Uterus (tissue), 2 donors: ENCODE measurements around the gene RPS24.

Experiments
- CTCF ChIP-seq, 4 experiments: fragments of 200-600 bp in 2 of 4; fragments of 450-650 bp in 2 of 4; sonication (generic) in 2 of 4; IDR thresholded peaks; one replicate each; pipeline ENCODE4 v1.5.1; 2016 to 2019; ENCODE audit warnings: antibody characterized with exemption in 4 of 4, mild to moderate bottlenecking in 2 of 4, moderate library complexity in 1 of 4
- POLR2A ChIP-seq, 2 donors: fragments of 450-650 bp; IDR thresholded peaks; one replicate each; pipeline ENCODE4 v1.6.1; 2016; ENCODE audit warnings: antibody characterized with exemption in 2 of 2, mild to moderate bottlenecking in 1 of 2, moderate library complexity in 1 of 2

GRCh38 chr10:78078539-78079330, 45.1 kb downstream of the RPS24 start:
- TF ChIP-seq CTCF (IDR thresholded peaks at IDR 0.05) = no peak
- no peak for TF ChIP-seq POLR2A (IDR thresholded peaks at IDR 0.05)
